IPS DF 6.9 (cell line): ENCODE measurements around the gene NTNG2.

ENCODE experiments used
- DNase-seq: peaks from one replicate; pipeline ENCODE4 v3.0.0-alpha.2; 2013; ENCODE audit warnings: low read depth, low spot score
- H3K27ac ChIP-seq: one replicate; pipeline ENCODE4 v1.5.1; 2013; ENCODE audit warnings: low read length, control low read depth
- H3K27me3 ChIP-seq: 2 replicates; pipeline ENCODE4 v1.6.1; 2013; ENCODE audit warnings: mild to moderate bottlenecking, low read length; ENCODE audit not compliant: control insufficient read depth, insufficient read depth
- H3K36me3 ChIP-seq: 2 replicates; pipeline ENCODE4 v1.6.1; 2013; ENCODE audit warnings: low read length; ENCODE audit not compliant: control insufficient read depth, insufficient read depth
- H3K4me1 ChIP-seq: 2 replicates; pipeline ENCODE4 v1.6.1; 2013; ENCODE audit warnings: low read length; ENCODE audit not compliant: control insufficient read depth, insufficient read depth
- H3K4me3 ChIP-seq: 2 replicates; pipeline ENCODE4 v1.5.1; 2013; ENCODE audit warnings: mild to moderate bottlenecking, low read length
- H3K9me3 ChIP-seq: 2 replicates; pipeline ENCODE4 v1.6.1; 2013; ENCODE audit warnings: low read length, inconsistent platforms; ENCODE audit not compliant: control insufficient read depth, insufficient read depth
- WGBS: extraction: QIAGEN DNeasy Blood & Tissue Kit; methylation state at CpG from one replicate; pipeline ENCODE4 v1.1.7; 2013; ENCODE audit warnings: mixed read lengths, missing lambda C conversion rate; ENCODE audit not compliant: insufficient read length, insufficient coverage; 5-methylcytosine and 5-hydroxymethylcytosine counted together

Gene NTNG2

GRCh38 chr9:132239999-132240840 is 78.4 kb downstream of the NTNG2 start:
- WGBS, result no CpG with 5 or more reads among the region's 21 CpGs
- peaks cover 8% of the 10 kb centered on the region for H3K4me1 ChIP-seq
- H3K9me3 ChIP-seq, result no peaks in the 10 kb centered on the region
- no peak for DNase-seq
- no peak overlapping the region for H3K27ac ChIP-seq
- H3K27me3 ChIP-seq, result peaks cover 2% of the 10 kb centered on the region; the same call in 1 of the 2 replicates
- H3K36me3 ChIP-seq, result no peaks in the 10 kb centered on the region
- H3K4me3 ChIP-seq, result peak overlapping the region; percentile 81

- H3K4me1 ChIP-seq, result peaks cover 8% of the 10 kb centered on the region
- peak overlapping the region; percentile 81 for H3K4me3 ChIP-seq
- no CpG with 5 or more reads among the region's 63 CpGs for WGBS
- no peaks in the 10 kb centered on the region for H3K9me3 ChIP-seq
- peak; percentile 87 for DNase-seq
- no peak overlapping the region for H3K27ac ChIP-seq
- peaks cover 2% of the 10 kb centered on the region; the same call in 1 of the 2 replicates for H3K27me3 ChIP-seq
- no peaks in the 10 kb centered on the region for H3K36me3 ChIP-seq
Observed at GRCh38 chr9:132240841-132241482, 79.1 kb downstream of the NTNG2 start.

- Histone ChIP-seq H3K27ac (no peak overlapping the region), H3K9me3 (no peaks in the 10 kb centered on the region), H3K4me1 (peaks cover 5% of the 10 kb centered on the region), H3K36me3 (no peaks in the 10 kb centered on the region), H3K4me3 (peak overlapping the region; percentile 22; the same call in 1 of the 2 replicates), H3K27me3 (peaks cover 2% of the 10 kb centered on the region; the same call in 1 of the 2 replicates)
- no CpG with 5 or more reads among the region's 33 CpGs for WGBS
- no peak for DNase-seq
Observed at GRCh38 chr9:132241483-132241839, 79.6 kb downstream of the NTNG2 start.

GRCh38 chr9:132241840-132242620 is 80.2 kb downstream of the NTNG2 start:
- Histone ChIP-seq H3K9me3 (no peaks in the 10 kb centered on the region), H3K36me3 (no peaks in the 10 kb centered on the region), H3K27me3 (peaks cover 2% of the 10 kb centered on the region; the same call in 1 of the 2 replicates), H3K4me3 (peak overlapping the region; percentile 22; the same call in 1 of the 2 replicates), H3K27ac (no peak overlapping the region), H3K4me1 (peaks cover 5% of the 10 kb centered on the region)
- WGBS, result no CpG with 5 or more reads among the region's 81 CpGs
- no peak for DNase-seq

GRCh38 chr9:132242621-132243155 is 80.8 kb downstream of the NTNG2 start:
- DNase-seq, result no peak
- Histone ChIP-seq H3K27ac (no peak overlapping the region), H3K9me3 (no peaks in the 10 kb centered on the region), H3K4me1 (peaks cover 5% of the 10 kb centered on the region), H3K27me3 (peaks cover 2% of the 10 kb centered on the region; the same call in 1 of the 2 replicates), H3K36me3 (no peaks in the 10 kb centered on the region), H3K4me3 (peak overlapping the region; percentile 22; the same call in 1 of the 2 replicates)
- no CpG with 5 or more reads among the region's 18 CpGs for WGBS

- peaks cover 5% of the 10 kb centered on the region for H3K4me1 ChIP-seq
- no peaks in the 10 kb centered on the region for H3K9me3 ChIP-seq
- no peak for DNase-seq
- no CpG with 5 or more reads among the region's 19 CpGs for WGBS
- H3K36me3 ChIP-seq, result no peaks in the 10 kb centered on the region
- no peak overlapping the region for H3K27ac ChIP-seq
- peaks cover 2% of the 10 kb centered on the region; the same call in 1 of the 2 replicates for H3K27me3 ChIP-seq
- no peak overlapping the region for H3K4me3 ChIP-seq
Observed at GRCh38 chr9:132243156-132244074, 81.6 kb downstream of the NTNG2 start.

- peaks cover 2% of the 10 kb centered on the region; the same call in 1 of the 2 replicates for H3K27me3 ChIP-seq
- WGBS, result no CpG with 5 or more reads among the region's 19 CpGs
- H3K36me3 ChIP-seq, result no peaks in the 10 kb centered on the region
- H3K9me3 ChIP-seq, result no peaks in the 10 kb centered on the region
- no peak overlapping the region for H3K4me3 ChIP-seq
- peaks cover 5% of the 10 kb centered on the region for H3K4me1 ChIP-seq
- DNase-seq, result no peak
- H3K27ac ChIP-seq, result no peak overlapping the region
Observed at GRCh38 chr9:132244582-132245455, 83.0 kb downstream of the NTNG2 start.

GRCh38 chr9:132245465-132245864 is 83.6 kb downstream of the NTNG2 start:
- peaks cover 2% of the 10 kb centered on the region; the same call in 1 of the 2 replicates for H3K27me3 ChIP-seq
- no peaks in the 10 kb centered on the region for H3K36me3 ChIP-seq
- no peak overlapping the region for H3K4me3 ChIP-seq
- H3K27ac ChIP-seq, result no peak overlapping the region
- no CpG with 5 or more reads among the region's 9 CpGs for WGBS
- no peaks in the 10 kb centered on the region for H3K9me3 ChIP-seq
- no peak for DNase-seq
- peaks cover 3% of the 10 kb centered on the region for H3K4me1 ChIP-seq

GRCh38 chr9:132247942-132248341 is 86.1 kb downstream of the NTNG2 start:
- no peaks in the 10 kb centered on the region; the same call in 1 of the 2 replicates for H3K27me3 ChIP-seq
- DNase-seq, result no peak
- no peak overlapping the region for H3K4me3 ChIP-seq
- no peak overlapping the region for H3K27ac ChIP-seq
- H3K36me3 ChIP-seq, result no peaks in the 10 kb centered on the region
- WGBS, result no CpG with 5 or more reads among the region's 8 CpGs
- no peaks in the 10 kb centered on the region; the same call in 1 of the 2 replicates for H3K4me1 ChIP-seq
- no peaks in the 10 kb centered on the region; the same call in 1 of the 2 replicates for H3K9me3 ChIP-seq
